Heart right ventricle (tissue), 16 donors: ENCODE results near the gene GALNT12. TPM values are rescaled to one million over a fixed set of nuclear protein-coding genes. Genes with fewer than 3 reads are reported as not detected.

Source experiments
- ATAC-seq, 8 donors: fragments of 200-7000 bp; cut with Tn5 transposase; one replicate each; pipeline ENCODE4 v1.9.1; 2020; ENCODE audit warnings: mild to moderate bottlenecking in 8 of 8, moderate library complexity in 8 of 8, moderate number of reproducible peaks in 1 of 8
- DNase-seq, 2 donors: peaks; one replicate each; pipeline ENCODE4 v3.0.0-alpha.2; 2020
- H3K27ac ChIP-seq, 10 donors: fragments of 200-600 bp; sonication (generic) in 2 of 10; one replicate each; pipeline versions ENCODE4 v1.5.0 to v1.8.0; 2020 to 2022; ENCODE audit warnings: mild to moderate bottlenecking in 3 of 10
- H3K27me3 ChIP-seq, 7 donors: fragments of 200-600 bp; one replicate each; pipeline ENCODE4 v1.8.0; 2021 to 2022; ENCODE audit warnings: mild to moderate bottlenecking in 2 of 7
- H3K36me3 ChIP-seq, 9 donors: fragments of 200-600 bp; sonication (generic) in 1 of 9; one replicate each; pipeline versions ENCODE4 v1.5.0 to v1.8.0; 2020 to 2022; ENCODE audit warnings: mild to moderate bottlenecking in 2 of 9
- H3K4me1 ChIP-seq, 9 donors: fragments of 200-600 bp; sonication (generic) in 1 of 9; one replicate each; pipeline versions ENCODE4 v1.5.0 to v1.8.0; 2020 to 2022; ENCODE audit warnings: mild to moderate bottlenecking in 4 of 9
- H3K4me3 ChIP-seq, 10 donors: fragments of 200-600 bp; sonication (generic) in 2 of 10; one replicate each; pipeline versions ENCODE4 v1.5.0 to v1.8.0; 2020 to 2022; ENCODE audit warnings: mild to moderate bottlenecking in 7 of 10, moderate library complexity in 2 of 10
- H3K9me3 ChIP-seq, 11 donors: fragments of 200-600 bp in 10 of 11; sonication (generic) in 2 of 11; one replicate each; pipeline versions ENCODE4 v1.5.0 to v1.8.0; 2013 to 2022; ENCODE audit warnings: mild to moderate bottlenecking in 2 of 11, control low read depth in 1 of 11, moderate library complexity in 1 of 11
- CTCF ChIP-seq, 9 donors: fragments of 200-600 bp; sonication (generic) in 2 of 9; IDR thresholded peaks; one replicate each; pipeline versions ENCODE4 v1.5.0 to v1.8.0; 2021 to 2022; ENCODE audit warnings: antibody characterized with exemption in 9 of 9, mild to moderate bottlenecking in 5 of 9, moderate library complexity in 1 of 9
- WGBS, 2 donors: extraction: QIAGEN DNeasy Blood & Tissue Kit; methylation state at CpG; one replicate each; pipeline ENCODE4 v1.1.7; 2013; ENCODE audit warnings: inconsistent platforms in 1 of 2; 5-methylcytosine and 5-hydroxymethylcytosine counted together
- intact Hi-C, 10 donors: fragments of 100-400 bp; cut with DNase I; formaldehyde crosslinking; loops; one replicate each; pipeline versions ENCODE4 v1.11.1 to v1.14.2; 2022
- polyA plus RNA-seq, 2 donors: library from polyadenylated mRNA; stranded (reverse); fragments of 200-250 nt; gene quantifications; one replicate each; pipeline ENCODE4 v1.2.3, GENCODE V29; 2013
- total RNA-seq, 10 donors: library from RNA; stranded (reverse); fragmentation: NEBNext Ultra II Directional in 3 of 10; extraction: Animal tissue kit (Norgen Biotek cat#: 25700) in 3 of 10; gene quantifications; one replicate each; pipeline versions ENCODE4 v1.2.1 to v1.2.4, GENCODE V29; 2021 to 2023
- donor health status: Arrhythmogenic right ventricular cardiomyopathy.
- donor health status: ischemic (EF 13 %, LVEDD 7.1; RV severe dilation, severe dysfunction).
- donor health status: healthy with polysubstance abuse.
- donor health status: DM: no; HTN: yes; CAD: no.
- donor health status: DM: no; HTN: no; CAD: no.
- donor health status: ischemic (EF 25% LVEDD 6.9; RV normal size, moderate dysfunction).
- donor health status: ischemic (EF 25% LVEDD 5.7; RV mildly dilated, moderate dysfunction).
- donor health status: healthy.
- donor health status: DM: yes; HTN: yes; CAD: no.
- donor health status: Ischemic cardiomyopathy.
- donor health status: ischemic (EF 35%, LVEDD 5.7; RV mildly dilated, moderate dysfunction).
- donor health status: nonischemic (EF 11% LVEDD 7.7; RV severe dilation, severe dysfunction).
- donor health status: DM: yes; HTN: yes; CAD: no.
- donor health status: PGD.
- donor health status: ischemic (EF 29% LVEDD 5.4; RV normal size, mild dysfunction).
- donor health status: nonischemic (EF 23%, LVEDD 6.1; RV moderate dilation, normal function).

GALNT12 gene
- total and polyA plus RNA-seq, 12 donors, result 0.25 to 1.3 (median 0.53) TPM

- H3K36me3 ChIP-seq, result no peaks in the 10 kb centered on the region
- 96 to 97% methylated on average over 3 of the region's 3 CpGs for WGBS, 2 donors
- H3K4me3 ChIP-seq, result no peak overlapping the region
- no peak for DNase-seq
- peaks cover 0 to 18% (median 10%) of the 10 kb centered on the region in 9 donors for H3K4me1 ChIP-seq
- H3K27me3 ChIP-seq, result peaks cover 0 to 18% (median 0%) of the 10 kb centered on the region in 7 donors
- no peak for TF ChIP-seq CTCF (IDR thresholded peaks at IDR 0.05)
- H3K9me3 ChIP-seq, result peaks cover 0 to 12% (median 0%) of the 10 kb centered on the region in 11 donors
- intact Hi-C loops, result no loop called here
- H3K27ac ChIP-seq, result no peak overlapping the region
- ATAC-seq, result no peak
These were observed 9.2 kb upstream of the GALNT12 start for GRCh38 chr9:98798254-98798653.

GRCh38 chr9:98801561-98801960 is 5.9 kb upstream of the GALNT12 start:
- ATAC-seq (no peak), DNase-seq (no peak)
- H3K9me3 ChIP-seq, result peaks cover 0 to 12% (median 0%) of the 10 kb centered on the region in 11 donors
- H3K27ac ChIP-seq, result no peak overlapping the region
- intact Hi-C loops, result no loop called here
- WGBS, 2 donors, result 88 to 93% methylated on average over 1 of the region's 1 CpG
- H3K4me3 ChIP-seq, result no peak overlapping the region
- H3K27me3 ChIP-seq, result peaks cover 0 to 25% (median 0%) of the 10 kb centered on the region in 7 donors
- H3K4me1 ChIP-seq, result peaks cover 0 to 9% (median 0%) of the 10 kb centered on the region in 9 donors
- H3K36me3 ChIP-seq, result no peaks in the 10 kb centered on the region
- TF ChIP-seq CTCF (IDR thresholded peaks at IDR 0.05), result no peak

GRCh38 chr9:98801969-98802371 is 5.5 kb upstream of the GALNT12 start:
- Histone ChIP-seq H3K36me3 (no peaks in the 10 kb centered on the region), H3K4me1 (peaks cover 0 to 7% (median 0%) of the 10 kb centered on the region in 9 donors), H3K27ac (no peak overlapping the region), H3K4me3 (no peak overlapping the region), H3K27me3 (peaks cover 0 to 29% (median 0%) of the 10 kb centered on the region in 7 donors), H3K9me3 (peaks cover 0 to 12% (median 0%) of the 10 kb centered on the region in 11 donors)
- intact Hi-C loops, result no loop called here
- ATAC-seq (no peak), DNase-seq (no peak)
- WGBS, 2 donors, result 65 to 79% methylated on average over 1 of the region's 1 CpG
- TF ChIP-seq CTCF (IDR thresholded peaks at IDR 0.05), result no peak

GRCh38 chr9:98804083-98804482 is 3.4 kb upstream of the GALNT12 start:
- Histone ChIP-seq H3K27ac (no peak overlapping the region), H3K27me3 (peaks cover 5 to 47% (median 13%) of the 10 kb centered on the region in 7 donors), H3K36me3 (no peaks in the 10 kb centered on the region), H3K4me1 (peaks cover 0 to 19% (median 9%) of the 10 kb centered on the region in 9 donors), H3K4me3 (no peak overlapping the region), H3K9me3 (no peaks in the 10 kb centered on the region)
- WGBS, 2 donors, result 25 to 36% methylated on average over 2 of the region's 2 CpGs
- DNase-seq (no peak), ATAC-seq (no peak)
- intact Hi-C loops, result no loop called here
- no peak for TF ChIP-seq CTCF (IDR thresholded peaks at IDR 0.05)
